ENCODE measurements around the gene BTBD9.

The BTBD9 gene

GRCh38 chr6:38481211-38481836, 158.4 kb downstream of the BTBD9 start:
- POLR2A ChIA-PET: no interaction called here
- no peak for TF ChIP-seq CTCF (IDR thresholded peaks at IDR 0.05; ENCODE audit: insufficient read depth, low read length, missing control alignments)
- H3K4me3 ChIP-seq (ENCODE audit: low read depth, low read length): no peak overlapping the region
- CTCF ChIA-PET: interaction anchor here (1.0 to 5.4 kb wide), 2 partner anchors 12 to 690 kb away, joined by 3 to 40 read pairs; no protein-coding TSS in a partner anchor
- no peak for DNase-seq (ENCODE audit: low read depth, low spot score)

- POLR2A ChIA-PET: no interaction called here
- no peak for TF ChIP-seq CTCF (IDR thresholded peaks at IDR 0.05; ENCODE audit: insufficient read depth, low read length, missing control alignments)
- CTCF ChIA-PET: interaction anchor here (1.1 kb wide), 1 partner anchor 9 kb away, joined by 3 read pairs; no protein-coding TSS in a partner anchor
- H3K4me3 ChIP-seq (ENCODE audit: low read depth, low read length): no peak overlapping the region
- DNase-seq (ENCODE audit: low read depth, low spot score): no peak
Observed at GRCh38 chr6:38480036-38480435, 159.7 kb downstream of the BTBD9 start.

- ChIA-PET CTCF (interaction anchor here (1.1 kb wide), 2 partner anchors 14 to 443 kb away, joined by 3 to 4 read pairs; no protein-coding TSS in a partner anchor), POLR2A (no interaction called here)
- no peak for TF ChIP-seq CTCF (IDR thresholded peaks at IDR 0.05; ENCODE audit: insufficient read depth, low read length, missing control alignments)
- no peak overlapping the region for H3K4me3 ChIP-seq (ENCODE audit: low read depth, low read length)
- no peak for DNase-seq (ENCODE audit: low read depth, low spot score)
Observed at GRCh38 chr6:38479331-38479730, 160.4 kb downstream of the BTBD9 start.

GRCh38 chr6:38477680-38478260, 162.0 kb downstream of the BTBD9 start:
- POLR2A ChIA-PET: no interaction called here
- TF ChIP-seq CTCF (IDR thresholded peaks at IDR 0.05; ENCODE audit: insufficient read depth, low read length, missing control alignments): no peak
- H3K4me3 ChIP-seq (ENCODE audit: low read depth, low read length): no peak overlapping the region
- no peak for DNase-seq (ENCODE audit: low read depth, low spot score)
- CTCF ChIA-PET: interaction anchor here (1.3 kb wide), 1 partner anchor 16 kb away, joined by 3 read pairs; no protein-coding TSS in a partner anchor

GRCh38 chr6:38476888-38477287, 162.8 kb downstream of the BTBD9 start:
- ChIA-PET POLR2A (no interaction called here), CTCF (interaction anchor here (1.3 kb wide), 1 partner anchor 17 kb away, joined by 3 read pairs; no protein-coding TSS in a partner anchor)
- no peak for TF ChIP-seq CTCF (IDR thresholded peaks at IDR 0.05; ENCODE audit: insufficient read depth, low read length, missing control alignments)
- DNase-seq (ENCODE audit: low read depth, low spot score): no peak
- no peak overlapping the region for H3K4me3 ChIP-seq (ENCODE audit: low read depth, low read length)

GRCh38 chr6:38476141-38476540, 163.6 kb downstream of the BTBD9 start:
- no peak overlapping the region for H3K4me3 ChIP-seq (ENCODE audit: low read depth, low read length)
- no peak for DNase-seq (ENCODE audit: low read depth, low spot score)
- ChIA-PET CTCF (interaction anchor here (1.2 kb wide), 1 partner anchor 18 kb away, joined by 5 read pairs; no protein-coding TSS in a partner anchor), POLR2A (interaction anchor here (0.7 kb wide), 1 partner anchor 28 kb away, joined by 3 read pairs; no protein-coding TSS in a partner anchor)
- TF ChIP-seq CTCF (IDR thresholded peaks at IDR 0.05; ENCODE audit: insufficient read depth, low read length, missing control alignments): no peak

All from AG04449 (cell line).